Measurements from ENCODE around the gene PPP2R5E.

- TF ChIP-seq POLR2A (IDR thresholded peaks at IDR 0.05; ENCODE audit: low read length) = no peak
- TF ChIP-seq GATA1 (IDR thresholded peaks at IDR 0.05; ENCODE audit: low read depth, low read length) = no peak
Observed at GRCh38 chr14:63492391-63492790, 50.8 kb downstream of the PPP2R5E start.
